GM12878 (cell line): ENCODE data around the gene BRCA1. TPM values are rescaled to one million over a fixed set of nuclear protein-coding genes. Genes with fewer than 3 reads are reported as not detected.
A peak's percentile ranks its signal among the peaks of the same experiment; 100 is the strongest.

Experiments
- BACH1 ChIP-seq: fragments of 450-650 bp; IDR thresholded peaks from 2 replicates; pipeline ENCODE4 v1.6.1; 2017; ENCODE audit warnings: mild to moderate bottlenecking, borderline replicate concordance
- HDGF ChIP-seq: fragments of 450-650 bp; IDR thresholded peaks from 2 replicates; pipeline ENCODE4 v1.6.1; 2016; ENCODE audit warnings: antibody characterized with exemption
- NR2C2 ChIP-seq: IDR thresholded peaks from 2 replicates; pipeline ENCODE4 v1.6.1; 2011; ENCODE audit warnings: borderline replicate concordance, low read depth; ENCODE audit not compliant: control insufficient read depth, insufficient read length
- POLR2A ChIP-seq: IDR thresholded peaks from 2 replicates; pipeline ENCODE4 v1.6.1; 2011; ENCODE audit warnings: low read depth, mild to moderate bottlenecking, low read length
- RAD21 ChIP-seq: IDR thresholded peaks from 2 replicates; pipeline ENCODE4 v1.6.1; 2011; ENCODE audit warnings: mild to moderate bottlenecking, low read depth, low read length, moderate library complexity; ENCODE audit not compliant: insufficient read depth
- RBBP5 ChIP-seq: fragments of 200-600 bp; sonication (generic); conservative IDR thresholded peaks from 2 replicates; pipeline ENCODE4 v1.6.1; 2016
- SMAD1 ChIP-seq: fragments of 450-650 bp; IDR thresholded peaks from 2 replicates; pipeline ENCODE4 v1.6.1; 2018; ENCODE audit warnings: mild to moderate bottlenecking, low read depth; ENCODE audit not compliant: partially characterized antibody
- YBX1 ChIP-seq: fragments of 450-650 bp; IDR thresholded peaks from 2 replicates; pipeline ENCODE4 v1.6.1; 2016; ENCODE audit warnings: antibody characterized with exemption
- ZNF384 ChIP-seq: IDR thresholded peaks from 2 replicates; pipeline ENCODE4 v1.6.1; 2012; ENCODE audit warnings: low read depth, mild to moderate bottlenecking, low read length, improper control_type of control experiment, borderline replicate concordance
- polyA plus RNA-seq, 11 experiments: library from polyadenylated mRNA; depleted of rRNA in 4 of 11; unstranded in 6 of 11; stranded (reverse) in 5 of 11; fragments of >200 nt; fragmentation: Nextera tagmentation in 4 of 11; fragmentation: Illumina TruSeq in 1 of 11; extraction: Ambion mirVana in 4 of 11; extraction: Trizol in 1 of 11; gene quantifications; 1 replicate in 1 of 11; 2 replicates in 10 of 11; pipeline versions ENCODE4 v1.2.1 to v1.2.3, GENCODE V29; 2011 to 2016; ENCODE audit warnings: inconsistent platforms in 2 of 11, missing spikeins in 2 of 11, low read depth in 1 of 11
- total RNA-seq, 4 experiments: library from RNA; depleted of rRNA in 3 of 4; stranded (reverse); fragments of >200 nt in 3 of 4; fragmentation: Illumina TruSeq in 1 of 4; extraction: Trizol in 1 of 4; gene quantifications; 2 replicates each; pipeline versions ENCODE4 v1.2.1 to v1.2.3, GENCODE V29; 2013 to 2021
- TF ChIP-seq, protein P1 (sequence below): fragments of 450-650 bp; IDR thresholded peaks from 2 replicates; pipeline ENCODE4 v1.6.1; 2017; ENCODE audit warnings: mild to moderate bottlenecking, moderate library complexity
- TF ChIP-seq, protein P2 (sequence below): fragments of 450-650 bp; IDR thresholded peaks from 2 replicates; pipeline ENCODE4 v1.6.1; 2016; ENCODE audit warnings: mild to moderate bottlenecking
- TF ChIP-seq, protein P3 (sequence below): fragments of 150-350 bp; IDR thresholded peaks from 2 replicates; pipeline ENCODE4 v1.6.1; 2014; ENCODE audit warnings: mild to moderate bottlenecking, low read depth, low read length
- TF ChIP-seq, protein P4 (sequence below): fragments of 450-650 bp; IDR thresholded peaks from 2 replicates; pipeline ENCODE4 v1.6.1; 2016; ENCODE audit warnings: mild to moderate bottlenecking
- TF ChIP-seq, protein P5 (sequence below): fragments of 450-650 bp; conservative IDR thresholded peaks from 2 replicates; pipeline ENCODE4 v1.6.1; 2017; ENCODE audit warnings: mild to moderate bottlenecking, moderate library complexity
- TF ChIP-seq, protein P6 (sequence below): fragments of 150-350 bp; IDR thresholded peaks from 2 replicates; pipeline ENCODE4 v1.6.1; 2016; ENCODE audit warnings: low read depth, low read length

BRCA1 gene
- total and polyA plus RNA-seq, 10 of the 15 experiments (the other 5 are each of a cell fraction or from before 2014, with no cell fraction given) = 16.8 to 71.2 (median 44.2) TPM

DNA sequence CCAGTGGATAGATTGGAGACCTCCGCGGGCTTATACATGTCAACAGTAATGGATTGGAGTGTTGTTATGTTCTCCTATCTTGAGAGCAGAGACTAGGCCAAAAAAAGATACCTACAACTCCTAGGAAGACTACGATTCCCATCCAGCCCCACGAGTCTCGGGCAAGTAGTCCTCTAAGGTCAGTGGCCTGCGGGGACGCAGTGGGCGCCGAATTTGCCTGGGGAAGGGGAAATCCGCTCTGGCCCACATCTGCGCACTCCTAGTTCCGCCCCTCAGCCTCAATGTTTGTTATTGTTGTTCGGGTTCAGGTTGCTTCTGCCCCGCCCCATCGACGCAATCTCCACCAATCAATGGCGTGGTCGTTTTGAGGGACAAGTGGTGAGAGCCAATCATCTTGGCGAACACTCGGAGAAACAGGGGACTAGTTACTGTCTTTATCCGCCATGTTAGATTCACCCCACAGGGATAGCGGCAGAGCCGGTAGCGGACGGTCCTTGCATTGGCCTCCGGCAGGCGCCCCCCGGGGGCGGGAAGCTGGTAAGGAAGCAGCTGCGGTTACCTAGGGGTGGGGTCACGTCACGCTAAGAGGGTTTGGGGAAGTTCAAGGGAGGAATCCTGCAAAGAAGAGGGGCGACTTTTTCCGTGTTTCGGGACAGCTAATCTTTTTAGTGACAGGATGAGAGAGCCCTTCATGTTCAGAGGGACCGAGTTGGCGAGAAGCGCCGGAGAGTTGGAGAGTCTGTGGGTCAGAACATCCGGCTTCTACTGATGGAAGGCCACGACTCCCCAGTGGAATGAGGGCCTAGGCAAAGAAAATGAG, 45.8 kb upstream of the BRCA1 start, which contains the start of gene NBR1 (continued):
- TF ChIP-seq, protein P1, sequence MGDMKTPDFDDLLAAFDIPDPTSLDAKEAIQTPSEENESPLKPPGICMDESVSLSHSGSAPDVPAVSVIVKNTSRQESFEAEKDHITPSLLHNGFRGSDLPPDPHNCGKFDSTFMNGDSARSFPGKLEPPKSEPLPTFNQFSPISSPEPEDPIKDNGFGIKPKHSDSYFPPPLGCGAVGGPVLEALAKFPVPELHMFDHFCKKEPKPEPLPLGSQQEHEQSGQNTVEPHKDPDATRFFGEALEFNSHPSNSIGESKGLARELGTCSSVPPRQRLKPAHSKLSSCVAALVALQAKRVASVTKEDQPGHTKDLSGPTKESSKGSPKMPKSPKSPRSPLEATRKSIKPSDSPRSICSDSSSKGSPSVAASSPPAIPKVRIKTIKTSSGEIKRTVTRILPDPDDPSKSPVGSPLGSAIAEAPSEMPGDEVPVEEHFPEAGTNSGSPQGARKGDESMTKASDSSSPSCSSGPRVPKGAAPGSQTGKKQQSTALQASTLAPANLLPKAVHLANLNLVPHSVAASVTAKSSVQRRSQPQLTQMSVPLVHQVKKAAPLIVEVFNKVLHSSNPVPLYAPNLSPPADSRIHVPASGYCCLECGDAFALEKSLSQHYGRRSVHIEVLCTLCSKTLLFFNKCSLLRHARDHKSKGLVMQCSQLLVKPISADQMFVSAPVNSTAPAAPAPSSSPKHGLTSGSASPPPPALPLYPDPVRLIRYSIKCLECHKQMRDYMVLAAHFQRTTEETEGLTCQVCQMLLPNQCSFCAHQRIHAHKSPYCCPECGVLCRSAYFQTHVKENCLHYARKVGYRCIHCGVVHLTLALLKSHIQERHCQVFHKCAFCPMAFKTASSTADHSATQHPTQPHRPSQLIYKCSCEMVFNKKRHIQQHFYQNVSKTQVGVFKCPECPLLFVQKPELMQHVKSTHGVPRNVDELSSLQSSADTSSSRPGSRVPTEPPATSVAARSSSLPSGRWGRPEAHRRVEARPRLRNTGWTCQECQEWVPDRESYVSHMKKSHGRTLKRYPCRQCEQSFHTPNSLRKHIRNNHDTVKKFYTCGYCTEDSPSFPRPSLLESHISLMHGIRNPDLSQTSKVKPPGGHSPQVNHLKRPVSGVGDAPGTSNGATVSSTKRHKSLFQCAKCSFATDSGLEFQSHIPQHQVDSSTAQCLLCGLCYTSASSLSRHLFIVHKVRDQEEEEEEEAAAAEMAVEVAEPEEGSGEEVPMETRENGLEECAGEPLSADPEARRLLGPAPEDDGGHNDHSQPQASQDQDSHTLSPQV = no peak
- TF ChIP-seq SMAD1 (no peak), RBBP5 (no peak), ZNF384 (no peak), POLR2A (peak; percentile 90), YBX1 (no peak), RAD21 (peak; percentile 6; the same call in 1 of the 2 replicates), HDGF (peak; percentile 69), NR2C2 (no peak), BACH1 (no peak)
- TF ChIP-seq, protein P2, sequence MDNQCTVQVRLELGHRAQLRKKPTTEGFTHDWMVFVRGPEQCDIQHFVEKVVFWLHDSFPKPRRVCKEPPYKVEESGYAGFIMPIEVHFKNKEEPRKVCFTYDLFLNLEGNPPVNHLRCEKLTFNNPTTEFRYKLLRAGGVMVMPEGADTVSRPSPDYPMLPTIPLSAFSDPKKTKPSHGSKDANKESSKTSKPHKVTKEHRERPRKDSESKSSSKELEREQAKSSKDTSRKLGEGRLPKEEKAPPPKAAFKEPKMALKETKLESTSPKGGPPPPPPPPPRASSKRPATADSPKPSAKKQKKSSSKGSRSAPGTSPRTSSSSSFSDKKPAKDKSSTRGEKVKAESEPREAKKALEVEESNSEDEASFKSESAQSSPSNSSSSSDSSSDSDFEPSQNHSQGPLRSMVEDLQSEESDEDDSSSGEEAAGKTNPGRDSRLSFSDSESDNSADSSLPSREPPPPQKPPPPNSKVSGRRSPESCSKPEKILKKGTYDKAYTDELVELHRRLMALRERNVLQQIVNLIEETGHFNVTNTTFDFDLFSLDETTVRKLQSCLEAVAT = no peak
- TF ChIP-seq, protein P3, sequence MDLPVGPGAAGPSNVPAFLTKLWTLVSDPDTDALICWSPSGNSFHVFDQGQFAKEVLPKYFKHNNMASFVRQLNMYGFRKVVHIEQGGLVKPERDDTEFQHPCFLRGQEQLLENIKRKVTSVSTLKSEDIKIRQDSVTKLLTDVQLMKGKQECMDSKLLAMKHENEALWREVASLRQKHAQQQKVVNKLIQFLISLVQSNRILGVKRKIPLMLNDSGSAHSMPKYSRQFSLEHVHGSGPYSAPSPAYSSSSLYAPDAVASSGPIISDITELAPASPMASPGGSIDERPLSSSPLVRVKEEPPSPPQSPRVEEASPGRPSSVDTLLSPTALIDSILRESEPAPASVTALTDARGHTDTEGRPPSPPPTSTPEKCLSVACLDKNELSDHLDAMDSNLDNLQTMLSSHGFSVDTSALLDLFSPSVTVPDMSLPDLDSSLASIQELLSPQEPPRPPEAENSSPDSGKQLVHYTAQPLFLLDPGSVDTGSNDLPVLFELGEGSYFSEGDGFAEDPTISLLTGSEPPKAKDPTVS = no peak
- TF ChIP-seq, protein P4, sequence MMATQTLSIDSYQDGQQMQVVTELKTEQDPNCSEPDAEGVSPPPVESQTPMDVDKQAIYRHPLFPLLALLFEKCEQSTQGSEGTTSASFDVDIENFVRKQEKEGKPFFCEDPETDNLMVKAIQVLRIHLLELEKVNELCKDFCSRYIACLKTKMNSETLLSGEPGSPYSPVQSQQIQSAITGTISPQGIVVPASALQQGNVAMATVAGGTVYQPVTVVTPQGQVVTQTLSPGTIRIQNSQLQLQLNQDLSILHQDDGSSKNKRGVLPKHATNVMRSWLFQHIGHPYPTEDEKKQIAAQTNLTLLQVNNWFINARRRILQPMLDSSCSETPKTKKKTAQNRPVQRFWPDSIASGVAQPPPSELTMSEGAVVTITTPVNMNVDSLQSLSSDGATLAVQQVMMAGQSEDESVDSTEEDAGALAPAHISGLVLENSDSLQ = peak; percentile 99
- TF ChIP-seq, protein P5, sequence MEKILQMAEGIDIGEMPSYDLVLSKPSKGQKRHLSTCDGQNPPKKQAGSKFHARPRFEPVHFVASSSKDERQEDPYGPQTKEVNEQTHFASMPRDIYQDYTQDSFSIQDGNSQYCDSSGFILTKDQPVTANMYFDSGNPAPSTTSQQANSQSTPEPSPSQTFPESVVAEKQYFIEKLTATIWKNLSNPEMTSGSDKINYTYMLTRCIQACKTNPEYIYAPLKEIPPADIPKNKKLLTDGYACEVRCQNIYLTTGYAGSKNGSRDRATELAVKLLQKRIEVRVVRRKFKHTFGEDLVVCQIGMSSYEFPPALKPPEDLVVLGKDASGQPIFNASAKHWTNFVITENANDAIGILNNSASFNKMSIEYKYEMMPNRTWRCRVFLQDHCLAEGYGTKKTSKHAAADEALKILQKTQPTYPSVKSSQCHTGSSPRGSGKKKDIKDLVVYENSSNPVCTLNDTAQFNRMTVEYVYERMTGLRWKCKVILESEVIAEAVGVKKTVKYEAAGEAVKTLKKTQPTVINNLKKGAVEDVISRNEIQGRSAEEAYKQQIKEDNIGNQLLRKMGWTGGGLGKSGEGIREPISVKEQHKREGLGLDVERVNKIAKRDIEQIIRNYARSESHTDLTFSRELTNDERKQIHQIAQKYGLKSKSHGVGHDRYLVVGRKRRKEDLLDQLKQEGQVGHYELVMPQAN = 0 out of 2 replicates have a peak, but pooled peaks have one; percentile 8
- TF ChIP-seq, protein P6, sequence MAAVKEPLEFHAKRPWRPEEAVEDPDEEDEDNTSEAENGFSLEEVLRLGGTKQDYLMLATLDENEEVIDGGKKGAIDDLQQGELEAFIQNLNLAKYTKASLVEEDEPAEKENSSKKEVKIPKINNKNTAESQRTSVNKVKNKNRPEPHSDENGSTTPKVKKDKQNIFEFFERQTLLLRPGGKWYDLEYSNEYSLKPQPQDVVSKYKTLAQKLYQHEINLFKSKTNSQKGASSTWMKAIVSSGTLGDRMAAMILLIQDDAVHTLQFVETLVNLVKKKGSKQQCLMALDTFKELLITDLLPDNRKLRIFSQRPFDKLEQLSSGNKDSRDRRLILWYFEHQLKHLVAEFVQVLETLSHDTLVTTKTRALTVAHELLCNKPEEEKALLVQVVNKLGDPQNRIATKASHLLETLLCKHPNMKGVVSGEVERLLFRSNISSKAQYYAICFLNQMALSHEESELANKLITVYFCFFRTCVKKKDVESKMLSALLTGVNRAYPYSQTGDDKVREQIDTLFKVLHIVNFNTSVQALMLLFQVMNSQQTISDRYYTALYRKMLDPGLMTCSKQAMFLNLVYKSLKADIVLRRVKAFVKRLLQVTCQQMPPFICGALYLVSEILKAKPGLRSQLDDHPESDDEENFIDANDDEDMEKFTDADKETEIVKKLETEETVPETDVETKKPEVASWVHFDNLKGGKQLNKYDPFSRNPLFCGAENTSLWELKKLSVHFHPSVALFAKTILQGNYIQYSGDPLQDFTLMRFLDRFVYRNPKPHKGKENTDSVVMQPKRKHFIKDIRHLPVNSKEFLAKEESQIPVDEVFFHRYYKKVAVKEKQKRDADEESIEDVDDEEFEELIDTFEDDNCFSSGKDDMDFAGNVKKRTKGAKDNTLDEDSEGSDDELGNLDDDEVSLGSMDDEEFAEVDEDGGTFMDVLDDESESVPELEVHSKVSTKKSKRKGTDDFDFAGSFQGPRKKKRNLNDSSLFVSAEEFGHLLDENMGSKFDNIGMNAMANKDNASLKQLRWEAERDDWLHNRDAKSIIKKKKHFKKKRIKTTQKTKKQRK = peak; percentile 58
